ENCODE results near the gene MAN1A1. TPM values are rescaled to one million over a fixed set of nuclear protein-coding genes. Genes with fewer than 3 reads are reported as not detected.

The MAN1A1 gene
- total RNA-seq, 4 donors from 2014 or later: 71.7 to 170 (median 128) TPM

GRCh38 chr6:119209452-119210205, 139.9 kb downstream of the MAN1A1 start:
- Histone ChIP-seq H3K27me3 (no peaks in the 10 kb centered on the region), H3K27ac (no peak overlapping the region), H3K36me3 (no peaks in the 10 kb centered on the region), H3K9me3 (no peaks in the 10 kb centered on the region), H3K4me1 (peaks cover 0 to 8% of the 10 kb centered on the region in 2 donors), H3K4me3 (replicated peaks in 1 of 3) (no peak overlapping the region)
- TF ChIP-seq CTCF (IDR thresholded peaks at IDR 0.05) (no peak), POLR2A (IDR thresholded peaks at IDR 0.05) (no peak)
- WGBS, 2 donors: 46 to 69% methylated on average over 11 of the region's 11 CpGs
- intact Hi-C loops (cut with DNase I): no loop called here
- DNase-seq: no peak

- no peak for DNase-seq
- Histone ChIP-seq H3K4me1 (peaks cover 0 to 4% of the 10 kb centered on the region in 2 donors), H3K36me3 (peaks cover 0 to 3% of the 10 kb centered on the region in 2 donors), H3K9me3 (no peaks in the 10 kb centered on the region), H3K27me3 (no peaks in the 10 kb centered on the region), H3K4me3 (replicated peaks in 1 of 3) (no peak overlapping the region), H3K27ac (no peak overlapping the region)
- TF ChIP-seq POLR2A (IDR thresholded peaks at IDR 0.05) (no peak), CTCF (IDR thresholded peaks at IDR 0.05) (no peak)
- intact Hi-C loops (cut with DNase I): no loop called here
- 83% methylated on average over 2 of the region's 2 CpGs for WGBS, 2 donors
These were observed 141.4 kb downstream of the MAN1A1 start for GRCh38 chr6:119207971-119208725.

- H3K9me3 ChIP-seq: no peaks in the 10 kb centered on the region
- no peak for TF ChIP-seq CTCF (IDR thresholded peaks at IDR 0.05)
- no peak for TF ChIP-seq POLR2A (IDR thresholded peaks at IDR 0.05)
- no peak overlapping the region for H3K27ac ChIP-seq
- peaks cover 0 to 3% of the 10 kb centered on the region in 2 donors for H3K36me3 ChIP-seq
- DNase-seq: no peak
- intact Hi-C loops (cut with DNase I): no loop called here
- H3K4me3 ChIP-seq (replicated peaks in 1 of 3): no peak overlapping the region
- WGBS, 2 donors: 90 to 96% methylated on average over 2 of the region's 2 CpGs
- peaks cover 0 to 4% of the 10 kb centered on the region in 2 donors for H3K4me1 ChIP-seq
- H3K27me3 ChIP-seq: no peaks in the 10 kb centered on the region
These were observed 142.2 kb downstream of the MAN1A1 start for GRCh38 chr6:119207327-119207726.

- WGBS, 2 donors: 84 to 86% methylated on average over 7 of the region's 7 CpGs
- TF ChIP-seq CTCF (IDR thresholded peaks at IDR 0.05): no peak
- no peak for TF ChIP-seq POLR2A (IDR thresholded peaks at IDR 0.05)
- H3K27ac ChIP-seq: no peak overlapping the region
- no peak for DNase-seq
- intact Hi-C loops (cut with DNase I): no loop called here
- peaks cover 0 to 4% of the 10 kb centered on the region in 2 donors for H3K4me1 ChIP-seq
- peaks cover 0 to 5% of the 10 kb centered on the region in 2 donors for H3K36me3 ChIP-seq
- no peak overlapping the region for H3K4me3 ChIP-seq (replicated peaks in 1 of 3)
- H3K27me3 ChIP-seq: no peaks in the 10 kb centered on the region
- no peaks in the 10 kb centered on the region for H3K9me3 ChIP-seq
These were observed 143.5 kb downstream of the MAN1A1 start for GRCh38 chr6:119205911-119206618.

Measured in thyroid gland (tissue), 4 donors.